ENCODE results near the gene SCEL.

DNA sequence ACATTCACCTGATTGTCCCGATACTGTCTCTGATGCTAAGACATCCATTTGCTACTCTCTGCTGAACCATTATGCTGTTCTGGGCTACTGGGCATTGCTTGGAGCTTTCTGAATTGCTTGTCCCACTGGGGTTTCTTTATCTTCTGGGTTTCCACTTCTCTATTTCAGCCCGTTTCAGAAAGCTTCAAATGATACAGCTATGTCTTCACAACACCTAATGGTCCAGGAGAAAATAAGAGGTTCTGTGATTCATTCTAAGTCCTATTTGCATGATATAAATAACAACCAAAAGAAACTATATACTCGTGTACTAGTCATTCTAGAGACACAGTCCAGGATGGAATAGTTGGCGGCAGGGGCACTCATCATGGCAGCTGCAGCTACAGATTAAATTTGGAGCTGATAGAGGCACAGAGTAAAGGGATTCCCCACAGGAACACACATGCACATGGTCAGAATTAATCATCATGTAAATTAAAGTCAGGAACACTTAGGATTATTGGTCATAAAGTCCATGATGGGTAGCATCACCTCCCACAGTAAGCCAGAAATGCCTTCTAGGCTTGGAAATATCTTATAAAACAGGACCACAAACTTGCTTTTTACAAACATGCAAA lies 33.3 kb upstream of the SCEL start:
- TF ChIP-seq, protein P1, sequence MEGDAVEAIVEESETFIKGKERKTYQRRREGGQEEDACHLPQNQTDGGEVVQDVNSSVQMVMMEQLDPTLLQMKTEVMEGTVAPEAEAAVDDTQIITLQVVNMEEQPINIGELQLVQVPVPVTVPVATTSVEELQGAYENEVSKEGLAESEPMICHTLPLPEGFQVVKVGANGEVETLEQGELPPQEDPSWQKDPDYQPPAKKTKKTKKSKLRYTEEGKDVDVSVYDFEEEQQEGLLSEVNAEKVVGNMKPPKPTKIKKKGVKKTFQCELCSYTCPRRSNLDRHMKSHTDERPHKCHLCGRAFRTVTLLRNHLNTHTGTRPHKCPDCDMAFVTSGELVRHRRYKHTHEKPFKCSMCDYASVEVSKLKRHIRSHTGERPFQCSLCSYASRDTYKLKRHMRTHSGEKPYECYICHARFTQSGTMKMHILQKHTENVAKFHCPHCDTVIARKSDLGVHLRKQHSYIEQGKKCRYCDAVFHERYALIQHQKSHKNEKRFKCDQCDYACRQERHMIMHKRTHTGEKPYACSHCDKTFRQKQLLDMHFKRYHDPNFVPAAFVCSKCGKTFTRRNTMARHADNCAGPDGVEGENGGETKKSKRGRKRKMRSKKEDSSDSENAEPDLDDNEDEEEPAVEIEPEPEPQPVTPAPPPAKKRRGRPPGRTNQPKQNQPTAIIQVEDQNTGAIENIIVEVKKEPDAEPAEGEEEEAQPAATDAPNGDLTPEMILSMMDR (IDR thresholded peaks at IDR 0.05), result no peak
- TF ChIP-seq POLR2A (IDR thresholded peaks at IDR 0.05), result no peak
